Sigmoid colon (tissue), 7 donors: ENCODE data around the gene FAM131C. TPM values are rescaled to one million over a fixed set of nuclear protein-coding genes. Genes with fewer than 3 reads are reported as not detected.

Experiments used
- polyA plus RNA-seq, 3 donors: library from polyadenylated mRNA; stranded (reverse); fragments of 200-250 nt; gene quantifications; one replicate each; pipeline ENCODE4 v1.2.3, GENCODE V29; 2013
- total RNA-seq, 4 donors: library from RNA; depleted of rRNA; stranded (reverse); fragments of >200 nt; gene quantifications; one replicate each; pipeline ENCODE4 v1.1.0, GENCODE V29; 2016
- donor health status: healthy with polysubstance abuse.
- donor health status: Bipolar disorder and iron deficiency.
- donor health status: healthy.

Gene FAM131C
- total and polyA plus RNA-seq, 7 donors: 0.12 to 0.81 TPM; not detected in 5

Other genes starting within 250 kb of the FAM131C start
- 10 to 100 TPM; 20.4 to 38.5 (median 22.6) TPM for gene SPEN, start 225.9 kb downstream of the FAM131C start, total RNA-seq
- gene SPEN, start 225.9 kb downstream of the FAM131C start, polyA plus RNA-seq: 10 to 100 TPM in 1 of 3 donors, 1 to 10 TPM in 2; 7.4 to 28.3 (median 9.0) TPM
- gene ZBTB17, start 97.5 kb downstream of the FAM131C start, total RNA-seq: 10 to 100 TPM; 22.1 to 38.5 (median 26.5) TPM
- gene ZBTB17, start 97.5 kb downstream of the FAM131C start, polyA plus RNA-seq: 10 to 100 TPM; 17.4 to 38.7 (median 18.3) TPM
- not detected for gene SRARP, start 69.4 kb downstream of the FAM131C start, total RNA-seq
- under 1 TPM in 1 of 3 donors, not detected in 2; under 0.01 TPM for gene SRARP, start 69.4 kb downstream of the FAM131C start, polyA plus RNA-seq
- gene HSPB7, start 55.6 kb downstream of the FAM131C start, total RNA-seq: 100 to 1,000 TPM in 2 of 4 donors, 10 to 100 TPM in 2; 44.4 to 224 (median 86.3) TPM
- 10 to 100 TPM in 1 of 3 donors, 1 to 10 TPM in 2; 6.7 to 22.7 (median 7.2) TPM for gene HSPB7, start 55.6 kb downstream of the FAM131C start, polyA plus RNA-seq
- gene CLCNKA, start 51.6 kb downstream of the FAM131C start, total RNA-seq: 1 to 10 TPM in 1 of 4 donors, not detected in 3; 1.1 TPM
- under 1 TPM in 1 of 3 donors, not detected in 2; 0.13 TPM for gene CLCNKA, start 51.6 kb downstream of the FAM131C start, polyA plus RNA-seq
- gene CLCNKB, start 29.9 kb downstream of the FAM131C start, total RNA-seq: under 1 TPM in 3 of 4 donors, not detected in 1; 0.28 to 0.71 (median 0.33) TPM
- under 1 TPM in 1 of 3 donors, not detected in 2; 0.04 TPM for gene CLCNKB, start 29.9 kb downstream of the FAM131C start, polyA plus RNA-seq
- gene EPHA2, start 82.4 kb upstream of the FAM131C start, total RNA-seq: 1 to 10 TPM; 3.3 to 6.4 (median 4.9) TPM
- 10 to 100 TPM in 1 of 3 donors, 1 to 10 TPM in 2; 6.0 to 24.7 (median 9.9) TPM for gene EPHA2, start 82.4 kb upstream of the FAM131C start, polyA plus RNA-seq
- 1 to 10 TPM in 3 of 4 donors, not detected in 1; 2.5 to 4.4 (median 3.6) TPM for gene ARHGEF19, start 139.0 kb upstream of the FAM131C start, total RNA-seq
- 10 to 100 TPM in 1 of 3 donors, 1 to 10 TPM in 2; 2.5 to 10.8 (median 7.2) TPM for gene ARHGEF19, start 139.0 kb upstream of the FAM131C start, polyA plus RNA-seq
- gene CPLANE2, start 163.5 kb upstream of the FAM131C start, total RNA-seq: 1 to 10 TPM; 2.5 to 7.1 (median 3.2) TPM
- 1 to 10 TPM; 3.7 to 7.4 (median 6.0) TPM for gene CPLANE2, start 163.5 kb upstream of the FAM131C start, polyA plus RNA-seq